CD4-positive, alpha-beta T cell (primary cell): Measurements from ENCODE around the gene LTA4H. TPM values are rescaled to one million over a fixed set of nuclear protein-coding genes. Genes with fewer than 3 reads are reported as not detected.

ENCODE experiments used
- ATAC-seq: fragments of 200-7000 bp; cut with Tn5 transposase; one replicate; pipeline ENCODE4 v1.10.0; 2022; ENCODE audit warnings: mild to moderate bottlenecking; ENCODE audit not compliant: poor library complexity
- CTCF ChIA-PET: fragments of 350-600 bp; sonication (Branson Sonifier 250); formaldehyde crosslinking; loops from one replicate; lab custom pipeline; 2021; ENCODE audit warnings: antibody characterized with exemption, inconsistent platforms; lab: Charles Lee
- POLR2A ChIA-PET: fragments of 350-600 bp; sonication (Branson Sonifier 250); formaldehyde crosslinking; loops from one replicate; lab custom pipeline; 2021; ENCODE audit warnings: antibody characterized with exemption, inconsistent platforms; lab: Charles Lee
- DNase-seq, 14 experiments: peaks; one replicate each; pipeline ENCODE4 v3.0.0-alpha.2; 2013 to 2020; ENCODE audit warnings: mixed read lengths in 2 of 14
- H3K27ac ChIP-seq, 2 donors: one replicate each; pipeline versions ENCODE4 v1.5.1 to v1.7.0; 2013; ENCODE audit warnings: low read length in 2 of 2, low read depth in 1 of 2, mild to moderate bottlenecking in 1 of 2
- H3K27me3 ChIP-seq, 2 experiments: 1 replicate in 1 of 2; 2 replicates in 1 of 2; pipeline versions ENCODE4 v1.6.1 to v1.7.0; 2013; ENCODE audit warnings: low read length in 2 of 2, control low read depth in 1 of 2, mild to moderate bottlenecking in 1 of 2, moderate library complexity in 1 of 2; ENCODE audit not compliant: insufficient read depth in 2 of 2, control insufficient read depth in 1 of 2
- H3K36me3 ChIP-seq: one replicate; pipeline ENCODE4 v1.6.1; 2013; ENCODE audit warnings: low read length, control low read depth; ENCODE audit not compliant: insufficient read depth
- H3K4me1 ChIP-seq: one replicate; pipeline ENCODE4 v1.6.1; 2013; ENCODE audit warnings: low read length, control low read depth; ENCODE audit not compliant: insufficient read depth
- H3K4me3 ChIP-seq: one replicate; pipeline ENCODE4 v1.5.1; 2013; ENCODE audit warnings: mild to moderate bottlenecking, low read length, moderate library complexity
- H3K9me3 ChIP-seq, 2 experiments: 1 replicate in 1 of 2; 2 replicates in 1 of 2; pipeline versions ENCODE4 v1.6.1 to v1.7.0; 2013; ENCODE audit warnings: low read length in 2 of 2, mild to moderate bottlenecking in 2 of 2, control low read depth in 1 of 2, moderate library complexity in 1 of 2; ENCODE audit not compliant: control insufficient read depth in 1 of 2, insufficient read depth in 1 of 2
- H3K27ac Mint-ChIP-seq: one replicate; pipeline ENCODE4 v1.8.0; 2020; ENCODE audit warnings: mixed read lengths
- H3K27me3 Mint-ChIP-seq: one replicate; pipeline ENCODE4 v1.8.0; 2021; ENCODE audit warnings: mixed read lengths
- H3K36me3 Mint-ChIP-seq: one replicate; pipeline ENCODE4 v1.8.0; 2021; ENCODE audit warnings: low read depth, mixed read lengths
- H3K4me1 Mint-ChIP-seq: one replicate; pipeline ENCODE4 v1.8.0; 2021; ENCODE audit warnings: low read depth, mixed read lengths
- H3K4me3 Mint-ChIP-seq: one replicate; pipeline ENCODE4 v1.8.0; 2020; ENCODE audit warnings: mild to moderate bottlenecking, mixed read lengths
- H3K9me3 Mint-ChIP-seq: one replicate; pipeline ENCODE4 v1.8.0; 2020; ENCODE audit warnings: mixed read lengths
- CTCF ChIP-seq: fragments of 200-600 bp; IDR thresholded peaks from one replicate; pipeline ENCODE4 v1.8.0; 2022; ENCODE audit warnings: antibody characterized with exemption, mild to moderate bottlenecking
- intact Hi-C, 2 experiments: fragments of 100-400 bp; cut with DNase I in 1 of 2; cut with micrococcal nuclease in 1 of 2; formaldehyde crosslinking; loops; one replicate each; pipeline versions ENCODE4 v1.15.1 to v1.9.0; 2023 to 2025; cut with DNase I, micrococcal nuclease
- total RNA-seq, 174 experiments: library from RNA in 2 of 174; stranded (reverse) in 2 of 174; gene quantifications; one replicate each; pipeline ENCODE4 v1.2.3 and lab custom pipeline; 2021 to 2026

LTA4H gene
- total RNA-seq, 2 experiments from 2014 or later: 43.0 to 44.0 TPM

GRCh38 chr12:96046543-96047228, 11.3 kb upstream of the LTA4H start:
- Histone ChIP-seq H3K27me3 (no peaks in the 10 kb centered on the region), H3K27ac (peak overlapping the region; percentile 0 to 36), H3K9me3 (no peaks in the 10 kb centered on the region), H3K4me1 (peaks cover 48% of the 10 kb centered on the region), H3K4me3 (no peak overlapping the region), H3K36me3 (no peaks in the 10 kb centered on the region)
- ATAC-seq (peak; percentile 71), DNase-seq (peak in 1 of 14 experiments; percentile 18)
- TF ChIP-seq CTCF: no peak
- Mint-ChIP-seq H3K36me3 (no peaks in the 10 kb centered on the region), H3K9me3 (no peaks in the 10 kb centered on the region), H3K27ac (peak overlapping the region; percentile 82), H3K4me3 (peak overlapping the region; percentile 77), H3K27me3 (no peaks in the 10 kb centered on the region), H3K4me1 (peaks cover 44% of the 10 kb centered on the region)
- ChIA-PET POLR2A (interaction anchor here (0.6 to 2.9 kb wide), 3 partner anchors 11 to 168 kb away, joined by 3 to 25 read pairs (median 4); partner anchors contain the start of gene LTA4H), CTCF (no interaction called here)
- intact Hi-C loops: no loop called here

GRCh38 chr12:96045566-96045965, 10.2 kb upstream of the LTA4H start:
- no peaks in the 10 kb centered on the region for H3K9me3 Mint-ChIP-seq
- peak; percentile 27 for ATAC-seq
- TF ChIP-seq CTCF: no peak
- Histone ChIP-seq H3K4me1 (peaks cover 48% of the 10 kb centered on the region), H3K27ac (peak overlapping the region in 1 of 2 donors; percentile 14), H3K36me3 (no peaks in the 10 kb centered on the region), H3K9me3 (no peaks in the 10 kb centered on the region), H3K4me3 (no peak overlapping the region), H3K27me3 (no peaks in the 10 kb centered on the region)
- DNase-seq: peak in 5 of 14 experiments; percentile 5 to 73 (median 52)
- H3K4me3 Mint-ChIP-seq: no peak overlapping the region
- ChIA-PET CTCF (interaction anchor here (0.6 kb wide), 1 partner anchor 388 kb away, joined by 3 read pairs; no protein-coding TSS in a partner anchor), POLR2A (no interaction called here)
- H3K27me3 Mint-ChIP-seq: no peaks in the 10 kb centered on the region
- no peaks in the 10 kb centered on the region for H3K36me3 Mint-ChIP-seq
- H3K27ac Mint-ChIP-seq: peak overlapping the region; percentile 82
- H3K4me1 Mint-ChIP-seq: peaks cover 44% of the 10 kb centered on the region
- intact Hi-C loops: no loop called here

- POLR2A ChIA-PET: no interaction called here
- H3K27me3 ChIP-seq: no peaks in the 10 kb centered on the region
- no peaks in the 10 kb centered on the region for H3K36me3 Mint-ChIP-seq
- H3K27ac ChIP-seq: peak overlapping the region in 1 of 2 donors; percentile 7
- ATAC-seq (no peak), DNase-seq (no peak)
- peaks cover 44% of the 10 kb centered on the region for H3K4me1 Mint-ChIP-seq
- CTCF ChIA-PET: no interaction called here
- no peaks in the 10 kb centered on the region for H3K27me3 Mint-ChIP-seq
- peaks cover 48% of the 10 kb centered on the region for H3K4me1 ChIP-seq
- no peak overlapping the region for H3K4me3 ChIP-seq
- intact Hi-C loops: no loop called here
- H3K27ac Mint-ChIP-seq: no peak overlapping the region
- TF ChIP-seq CTCF: no peak
- no peaks in the 10 kb centered on the region for H3K9me3 Mint-ChIP-seq
- H3K4me3 Mint-ChIP-seq: no peak overlapping the region
- no peaks in the 10 kb centered on the region for H3K9me3 ChIP-seq
- no peaks in the 10 kb centered on the region for H3K36me3 ChIP-seq
Measured at GRCh38 chr12:96044943-96045290, 9.5 kb upstream of the LTA4H start.
